ENCODE measurements around the gene ADAM12.

DNA sequence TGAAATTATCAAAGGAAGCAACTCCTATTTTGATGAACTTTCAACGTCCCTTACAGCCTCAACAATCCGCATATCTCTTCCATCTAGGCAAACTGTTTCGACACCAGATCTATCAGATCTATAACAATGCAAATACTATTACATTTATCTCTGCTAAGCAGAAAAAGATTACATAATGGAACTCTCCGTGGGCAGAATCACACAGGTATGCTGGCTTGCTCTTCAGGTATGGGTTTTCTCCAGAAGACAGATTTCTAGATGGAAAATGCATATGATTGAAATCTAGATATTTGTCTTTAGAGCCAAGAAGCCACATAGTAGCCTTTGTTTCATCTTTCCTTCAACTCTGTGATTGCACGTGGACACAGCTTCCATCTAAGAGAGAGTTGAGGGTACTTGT is 38.6 kb downstream of the ADAM12 start:
- TF ChIP-seq, protein P1, sequence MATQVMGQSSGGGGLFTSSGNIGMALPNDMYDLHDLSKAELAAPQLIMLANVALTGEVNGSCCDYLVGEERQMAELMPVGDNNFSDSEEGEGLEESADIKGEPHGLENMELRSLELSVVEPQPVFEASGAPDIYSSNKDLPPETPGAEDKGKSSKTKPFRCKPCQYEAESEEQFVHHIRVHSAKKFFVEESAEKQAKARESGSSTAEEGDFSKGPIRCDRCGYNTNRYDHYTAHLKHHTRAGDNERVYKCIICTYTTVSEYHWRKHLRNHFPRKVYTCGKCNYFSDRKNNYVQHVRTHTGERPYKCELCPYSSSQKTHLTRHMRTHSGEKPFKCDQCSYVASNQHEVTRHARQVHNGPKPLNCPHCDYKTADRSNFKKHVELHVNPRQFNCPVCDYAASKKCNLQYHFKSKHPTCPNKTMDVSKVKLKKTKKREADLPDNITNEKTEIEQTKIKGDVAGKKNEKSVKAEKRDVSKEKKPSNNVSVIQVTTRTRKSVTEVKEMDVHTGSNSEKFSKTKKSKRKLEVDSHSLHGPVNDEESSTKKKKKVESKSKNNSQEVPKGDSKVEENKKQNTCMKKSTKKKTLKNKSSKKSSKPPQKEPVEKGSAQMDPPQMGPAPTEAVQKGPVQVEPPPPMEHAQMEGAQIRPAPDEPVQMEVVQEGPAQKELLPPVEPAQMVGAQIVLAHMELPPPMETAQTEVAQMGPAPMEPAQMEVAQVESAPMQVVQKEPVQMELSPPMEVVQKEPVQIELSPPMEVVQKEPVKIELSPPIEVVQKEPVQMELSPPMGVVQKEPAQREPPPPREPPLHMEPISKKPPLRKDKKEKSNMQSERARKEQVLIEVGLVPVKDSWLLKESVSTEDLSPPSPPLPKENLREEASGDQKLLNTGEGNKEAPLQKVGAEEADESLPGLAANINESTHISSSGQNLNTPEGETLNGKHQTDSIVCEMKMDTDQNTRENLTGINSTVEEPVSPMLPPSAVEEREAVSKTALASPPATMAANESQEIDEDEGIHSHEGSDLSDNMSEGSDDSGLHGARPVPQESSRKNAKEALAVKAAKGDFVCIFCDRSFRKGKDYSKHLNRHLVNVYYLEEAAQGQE (IDR thresholded peaks at IDR 0.05; ENCODE audit: low read depth) = no peak
- TF ChIP-seq ZBTB7A (IDR thresholded peaks at IDR 0.05; ENCODE audit: low read depth) = no peak
- TF ChIP-seq TCF12 (IDR thresholded peaks at IDR 0.05; ENCODE audit: low read depth) = no peak
- TF ChIP-seq, protein P2, sequence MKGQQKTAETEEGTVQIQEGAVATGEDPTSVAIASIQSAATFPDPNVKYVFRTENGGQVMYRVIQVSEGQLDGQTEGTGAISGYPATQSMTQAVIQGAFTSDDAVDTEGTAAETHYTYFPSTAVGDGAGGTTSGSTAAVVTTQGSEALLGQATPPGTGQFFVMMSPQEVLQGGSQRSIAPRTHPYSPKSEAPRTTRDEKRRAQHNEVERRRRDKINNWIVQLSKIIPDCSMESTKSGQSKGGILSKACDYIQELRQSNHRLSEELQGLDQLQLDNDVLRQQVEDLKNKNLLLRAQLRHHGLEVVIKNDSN (IDR thresholded peaks at IDR 0.05) = no peak
- TF ChIP-seq YY1 (IDR thresholded peaks at IDR 0.05; ENCODE audit: low read depth) = no peak
- TF ChIP-seq EP300 (IDR thresholded peaks at IDR 0.05; ENCODE audit: borderline replicate concordance) = no peak
- TF ChIP-seq NFIC (IDR thresholded peaks at IDR 0.05) = no peak
- no peak for TF ChIP-seq RAD21 (IDR thresholded peaks at IDR 0.05; ENCODE audit: low read depth)
- TF ChIP-seq CREB1 (IDR thresholded peaks at IDR 0.05; ENCODE audit: low read depth) = no peak
- no peak for TF ChIP-seq FOXM1 (IDR thresholded peaks at IDR 0.05; ENCODE audit: borderline replicate concordance, low read depth)
- TF ChIP-seq EGR1 (IDR thresholded peaks at IDR 0.05) = no peak
- TF ChIP-seq CEBPB (IDR thresholded peaks at IDR 0.05) = no peak
